ENCODE results near the gene QKI.

The QKI gene

DNA sequence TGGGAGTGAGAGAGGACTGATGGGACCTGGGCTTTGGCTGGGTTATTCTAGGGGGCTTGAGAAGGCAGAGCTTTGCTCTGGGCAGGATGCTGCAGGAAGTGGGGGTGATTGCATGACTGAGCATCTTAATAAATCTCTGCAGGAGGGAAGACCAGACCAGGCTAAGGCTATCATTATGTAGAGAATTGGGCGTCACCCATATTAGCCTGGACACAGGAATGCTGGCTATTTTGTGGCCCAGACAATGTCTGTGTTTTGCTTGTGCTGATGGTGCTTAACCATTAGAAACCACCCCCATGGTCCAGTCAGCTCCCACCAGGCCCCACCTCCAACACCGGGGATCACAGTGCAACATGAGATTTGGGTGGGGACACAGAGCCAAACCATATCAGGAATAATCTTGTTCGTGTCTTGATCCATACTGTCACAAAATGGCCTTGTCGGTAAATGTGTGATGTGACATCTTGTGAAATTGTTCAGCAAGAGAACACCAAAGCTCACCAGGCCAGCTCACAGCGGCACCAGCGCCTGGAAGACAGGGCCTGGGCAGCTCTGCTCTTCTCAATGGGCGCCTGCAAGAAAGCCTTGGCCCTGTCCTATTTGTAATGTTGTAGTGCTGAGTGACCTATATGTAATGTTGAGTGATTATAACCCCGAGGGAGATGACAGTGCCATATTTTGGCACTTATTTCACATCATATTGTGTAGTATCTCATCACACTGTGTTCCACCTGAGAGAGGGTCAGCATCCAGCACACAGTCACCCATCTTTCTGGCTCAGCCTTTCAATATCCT is 211.8 kb downstream of the QKI start:
- DNase-seq, result no peak

DNA sequence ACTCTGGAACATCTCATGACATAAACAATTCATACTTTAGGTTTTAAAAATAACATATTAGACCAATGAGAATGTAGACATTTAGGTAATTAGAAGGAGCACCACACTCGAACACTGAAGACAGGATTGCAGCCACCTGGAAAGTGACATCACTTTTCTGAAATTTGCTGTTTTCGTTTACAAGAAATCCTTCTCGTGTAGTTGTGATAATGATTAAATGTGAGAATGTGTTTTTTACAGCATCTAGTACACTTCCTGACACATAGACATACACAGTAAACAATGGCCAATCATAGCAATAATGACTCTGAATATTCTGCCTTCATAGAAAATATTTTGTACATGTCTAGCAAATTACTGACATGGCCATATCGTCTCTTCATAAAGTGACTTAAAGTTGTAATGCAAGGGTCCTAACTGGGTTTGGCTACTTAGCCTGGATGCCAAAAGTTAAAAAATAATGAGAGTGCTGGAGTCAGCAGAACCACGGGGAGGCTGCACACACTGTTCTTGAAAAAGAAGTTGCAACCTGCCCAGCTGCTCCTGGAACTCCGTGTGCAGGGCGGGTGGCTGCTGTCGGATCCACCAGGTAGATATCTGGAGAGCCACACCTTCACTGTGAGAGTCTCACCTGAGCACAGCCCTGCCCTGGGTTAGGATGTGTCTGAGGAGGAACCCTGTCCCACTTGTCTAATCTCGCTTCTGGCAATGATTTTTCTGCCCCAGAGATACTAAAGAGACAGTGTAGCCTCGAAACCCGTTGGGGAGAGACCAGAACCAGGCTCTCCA is 212.9 kb downstream of the QKI start:
- no peak for DNase-seq

Data from SW 1271 (cell line).